ENCODE data around the gene CNKSR2. TPM values are rescaled to one million over a fixed set of nuclear protein-coding genes. Genes with fewer than 3 reads are reported as not detected.

Gene CNKSR2
- total RNA-seq, 6 experiments from 2014 or later: not detected

GRCh38 chrX:21493226-21493830, 119.1 kb downstream of the CNKSR2 start:
- Mint-ChIP-seq H3K36me3 (ENCODE audit: low read depth) (no peaks in the 10 kb centered on the region), H3K4me3 (no peak overlapping the region), H3K9me3 (no peaks in the 10 kb centered on the region), H3K27ac (no peak overlapping the region), H3K4me1 (ENCODE audit: low read depth) (no peaks in the 10 kb centered on the region), H3K27me3 (ENCODE audit: insufficient read depth) (no peaks in the 10 kb centered on the region)
- TF ChIP-seq, protein P1, sequence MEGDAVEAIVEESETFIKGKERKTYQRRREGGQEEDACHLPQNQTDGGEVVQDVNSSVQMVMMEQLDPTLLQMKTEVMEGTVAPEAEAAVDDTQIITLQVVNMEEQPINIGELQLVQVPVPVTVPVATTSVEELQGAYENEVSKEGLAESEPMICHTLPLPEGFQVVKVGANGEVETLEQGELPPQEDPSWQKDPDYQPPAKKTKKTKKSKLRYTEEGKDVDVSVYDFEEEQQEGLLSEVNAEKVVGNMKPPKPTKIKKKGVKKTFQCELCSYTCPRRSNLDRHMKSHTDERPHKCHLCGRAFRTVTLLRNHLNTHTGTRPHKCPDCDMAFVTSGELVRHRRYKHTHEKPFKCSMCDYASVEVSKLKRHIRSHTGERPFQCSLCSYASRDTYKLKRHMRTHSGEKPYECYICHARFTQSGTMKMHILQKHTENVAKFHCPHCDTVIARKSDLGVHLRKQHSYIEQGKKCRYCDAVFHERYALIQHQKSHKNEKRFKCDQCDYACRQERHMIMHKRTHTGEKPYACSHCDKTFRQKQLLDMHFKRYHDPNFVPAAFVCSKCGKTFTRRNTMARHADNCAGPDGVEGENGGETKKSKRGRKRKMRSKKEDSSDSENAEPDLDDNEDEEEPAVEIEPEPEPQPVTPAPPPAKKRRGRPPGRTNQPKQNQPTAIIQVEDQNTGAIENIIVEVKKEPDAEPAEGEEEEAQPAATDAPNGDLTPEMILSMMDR (IDR thresholded peaks at IDR 0.05): no peak
- DNase-seq: no peak

DNA sequence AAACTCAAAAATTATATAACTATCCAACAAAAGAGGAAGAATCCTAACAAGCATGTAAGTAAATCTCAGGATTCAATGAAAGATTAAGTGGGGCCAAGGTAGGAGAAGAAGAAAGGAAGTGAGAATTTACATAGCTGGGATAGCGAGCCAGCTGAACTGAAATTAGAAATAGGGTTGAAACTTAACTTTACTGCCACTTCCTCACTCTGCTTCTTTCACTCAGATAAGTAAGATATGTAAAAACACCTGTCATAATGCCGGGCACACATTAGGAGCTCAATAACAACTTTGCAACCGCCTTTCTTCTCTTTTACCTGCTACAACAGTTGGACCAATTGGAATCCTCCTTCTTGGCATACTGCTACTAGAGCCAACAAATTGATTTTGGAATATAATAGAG, 129.4 kb downstream of the CNKSR2 start:
- Mint-ChIP-seq H3K4me1 (ENCODE audit: low read depth) (no peaks in the 10 kb centered on the region), H3K27ac (no peak overlapping the region), H3K9me3 (no peaks in the 10 kb centered on the region), H3K36me3 (ENCODE audit: low read depth) (no peaks in the 10 kb centered on the region), H3K27me3 (ENCODE audit: insufficient read depth) (no peaks in the 10 kb centered on the region), H3K4me3 (no peak overlapping the region)
- TF ChIP-seq, protein P1 (IDR thresholded peaks at IDR 0.05): no peak
- no peak for DNase-seq

DNA sequence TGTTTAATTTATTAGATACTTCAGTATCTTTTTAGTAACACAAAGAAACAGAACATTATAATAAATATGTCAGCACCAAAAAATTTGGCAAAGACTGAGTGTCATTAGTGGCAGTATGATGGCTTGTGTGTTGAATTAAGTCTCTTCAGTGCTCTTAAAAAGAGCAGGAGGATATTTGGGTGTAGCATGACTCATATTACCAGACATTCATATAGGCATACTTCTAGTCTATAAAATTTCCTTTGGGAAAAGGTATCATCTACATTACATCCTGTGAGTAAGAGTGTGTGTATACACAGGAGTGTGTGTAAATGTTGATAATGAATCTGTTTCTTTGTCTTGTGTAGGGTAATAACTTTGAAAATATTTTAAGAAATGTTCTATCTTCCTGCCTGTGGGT, 135.7 kb downstream of the CNKSR2 start:
- no peaks in the 10 kb centered on the region for H3K36me3 Mint-ChIP-seq (ENCODE audit: low read depth)
- H3K27me3 Mint-ChIP-seq (ENCODE audit: insufficient read depth): peaks cover 2% of the 10 kb centered on the region; the same call in 1 of the 2 replicates
- H3K4me3 Mint-ChIP-seq: no peak overlapping the region
- H3K9me3 Mint-ChIP-seq: no peaks in the 10 kb centered on the region
- H3K4me1 Mint-ChIP-seq (ENCODE audit: low read depth): peaks cover 6% of the 10 kb centered on the region; the same call in 1 of the 2 replicates
- TF ChIP-seq, protein P1 (IDR thresholded peaks at IDR 0.05): no peak
- H3K27ac Mint-ChIP-seq: no peak overlapping the region
- DNase-seq: peak; percentile 12

GRCh38 chrX:21524008-21524407, 149.8 kb downstream of the CNKSR2 start:
- H3K4me3 Mint-ChIP-seq: no peak overlapping the region
- H3K4me1 Mint-ChIP-seq (ENCODE audit: low read depth): no peaks in the 10 kb centered on the region
- no peaks in the 10 kb centered on the region for H3K27me3 Mint-ChIP-seq (ENCODE audit: insufficient read depth)
- H3K36me3 Mint-ChIP-seq (ENCODE audit: low read depth): no peaks in the 10 kb centered on the region
- no peak overlapping the region for H3K27ac Mint-ChIP-seq
- DNase-seq: no peak
- no peaks in the 10 kb centered on the region for H3K9me3 Mint-ChIP-seq
- TF ChIP-seq, protein P1 (IDR thresholded peaks at IDR 0.05): no peak

DNA sequence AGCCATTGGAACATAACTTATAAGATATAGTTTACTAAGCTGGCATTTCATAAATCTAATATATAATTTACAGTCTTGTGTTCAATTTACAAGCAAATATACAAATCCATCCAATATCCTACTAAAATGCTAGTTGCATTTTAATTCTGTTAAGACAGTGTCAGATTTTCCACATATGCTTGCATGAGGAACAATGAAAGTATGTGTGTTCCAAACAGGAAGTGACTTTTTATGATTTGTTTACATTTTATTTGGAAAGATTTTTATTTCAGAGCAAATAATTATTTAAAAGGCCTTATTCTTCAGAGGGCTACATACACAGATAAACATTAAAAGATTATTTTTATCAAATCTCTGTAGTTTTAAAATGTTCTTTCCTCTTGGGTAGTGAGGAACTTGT, 153.9 kb downstream of the CNKSR2 start:
- H3K9me3 Mint-ChIP-seq: no peaks in the 10 kb centered on the region
- H3K27me3 Mint-ChIP-seq (ENCODE audit: insufficient read depth): no peaks in the 10 kb centered on the region
- TF ChIP-seq, protein P1 (IDR thresholded peaks at IDR 0.05): no peak
- no peaks in the 10 kb centered on the region for H3K36me3 Mint-ChIP-seq (ENCODE audit: low read depth)
- no peak overlapping the region for H3K27ac Mint-ChIP-seq
- H3K4me1 Mint-ChIP-seq (ENCODE audit: low read depth): no peaks in the 10 kb centered on the region; the same call in 1 of the 2 replicates
- H3K4me3 Mint-ChIP-seq: no peak overlapping the region
- no peak for DNase-seq
